Transverse colon (tissue), 4 donors: ENCODE measurements around the gene YIPF6. TPM values are rescaled to one million over a fixed set of nuclear protein-coding genes. Genes with fewer than 3 reads are reported as not detected.

Experiments
- DNase-seq: peaks from one replicate; pipeline ENCODE4 v3.0.0-alpha.2; 2019
- H3K27ac ChIP-seq, 4 donors: fragments of 200-600 bp; sonication (generic); 2 replicates each; pipeline ENCODE4 v1.5.1; 2016 to 2018; ENCODE audit warnings: inconsistent platforms in 4 of 4
- H3K27me3 ChIP-seq: fragments of 200-600 bp; sonication (generic); 2 replicates; pipeline ENCODE4 v1.5.1; 2017; ENCODE audit warnings: inconsistent platforms
- H3K36me3 ChIP-seq, 4 donors: fragments of 200-600 bp; sonication (generic); 2 replicates each; pipeline ENCODE4 v1.5.1; 2017 to 2019; ENCODE audit warnings: inconsistent platforms in 4 of 4
- H3K4me1 ChIP-seq, 4 donors: fragments of 200-600 bp; sonication (generic); 2 replicates each; pipeline ENCODE4 v1.5.1; 2017 to 2020; ENCODE audit warnings: inconsistent platforms in 4 of 4
- H3K4me3 ChIP-seq, 4 donors: fragments of 200-600 bp; sonication (generic); 1 replicate in 1 of 4; 2 replicates in 3 of 4; pipeline versions ENCODE4 v1.5.1 to v1.6.1; 2017 to 2019; ENCODE audit warnings: inconsistent platforms in 4 of 4
- H3K9me3 ChIP-seq, 2 donors: fragments of 200-600 bp; sonication (generic); 2 replicates each; pipeline ENCODE4 v1.5.1; 2017 to 2019; ENCODE audit warnings: inconsistent platforms in 2 of 2
- EP300 ChIP-seq: sonication (generic); formaldehyde crosslinking; IDR thresholded peaks from one replicate; pipeline ENCODE4 v1.6.1; 2017; ENCODE audit warnings: antibody characterized with exemption, low read depth
- POLR2A ChIP-seq: fragments of 450-650 bp; IDR thresholded peaks from one replicate; pipeline ENCODE4 v1.6.1; 2016; ENCODE audit warnings: antibody characterized with exemption, mild to moderate bottlenecking, moderate library complexity
- POLR2AphosphoS5 ChIP-seq, 3 donors: sonication (generic); formaldehyde crosslinking; IDR thresholded peaks; one replicate each; pipeline ENCODE4 v1.6.1; 2016; ENCODE audit warnings: antibody characterized with exemption in 3 of 3
- WGBS, 2 donors: methylation state at CpG; one replicate each; pipeline ENCODE4 v1.1.5; 2018; ENCODE audit warnings: low coverage in 1 of 2; 5-methylcytosine and 5-hydroxymethylcytosine counted together
- in situ Hi-C, 4 donors: fragments of 200-750 bp; cut with MboI; loops; one replicate each; pipeline versions ENCODE4 v1.15.0 to v1.15.1; 2017; ENCODE audit warnings: low sequenced_read_pairs in 3 of 4, low pct_ligation_motif_present in 1 of 4, low pct_unique_long_range_greater_than_20kb in 1 of 4
- intact Hi-C: fragments of 100-400 bp; cut with DNase I; formaldehyde crosslinking; loops from one replicate; pipeline ENCODE4 v1.15.1; 2023; ENCODE audit warnings: low total_unique reads
- total RNA-seq, 4 donors: library from RNA; depleted of rRNA; stranded (reverse); fragments of >200 nt; gene quantifications; one replicate each; pipeline ENCODE4 v1.1.0, GENCODE V29; 2016
- TF ChIP-seq, protein P1 (sequence below), 5 experiments: fragments of 200-600 bp in 3 of 5; fragments of 450-650 bp in 2 of 5; sonication (generic) in 3 of 5; IDR thresholded peaks; 1 replicate in 2 of 5; 2 replicates in 3 of 5; pipeline ENCODE4 v1.5.1; 2016 to 2017; ENCODE audit warnings: antibody characterized with exemption in 5 of 5, inconsistent platforms in 3 of 5, mild to moderate bottlenecking in 2 of 5, moderate library complexity in 1 of 5

Gene YIPF6, protein sequence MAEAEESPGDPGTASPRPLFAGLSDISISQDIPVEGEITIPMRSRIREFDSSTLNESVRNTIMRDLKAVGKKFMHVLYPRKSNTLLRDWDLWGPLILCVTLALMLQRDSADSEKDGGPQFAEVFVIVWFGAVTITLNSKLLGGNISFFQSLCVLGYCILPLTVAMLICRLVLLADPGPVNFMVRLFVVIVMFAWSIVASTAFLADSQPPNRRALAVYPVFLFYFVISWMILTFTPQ
- 10 to 100 TPM; 10.8 to 33.0 (median 21.0) TPM for total RNA-seq

DNA sequence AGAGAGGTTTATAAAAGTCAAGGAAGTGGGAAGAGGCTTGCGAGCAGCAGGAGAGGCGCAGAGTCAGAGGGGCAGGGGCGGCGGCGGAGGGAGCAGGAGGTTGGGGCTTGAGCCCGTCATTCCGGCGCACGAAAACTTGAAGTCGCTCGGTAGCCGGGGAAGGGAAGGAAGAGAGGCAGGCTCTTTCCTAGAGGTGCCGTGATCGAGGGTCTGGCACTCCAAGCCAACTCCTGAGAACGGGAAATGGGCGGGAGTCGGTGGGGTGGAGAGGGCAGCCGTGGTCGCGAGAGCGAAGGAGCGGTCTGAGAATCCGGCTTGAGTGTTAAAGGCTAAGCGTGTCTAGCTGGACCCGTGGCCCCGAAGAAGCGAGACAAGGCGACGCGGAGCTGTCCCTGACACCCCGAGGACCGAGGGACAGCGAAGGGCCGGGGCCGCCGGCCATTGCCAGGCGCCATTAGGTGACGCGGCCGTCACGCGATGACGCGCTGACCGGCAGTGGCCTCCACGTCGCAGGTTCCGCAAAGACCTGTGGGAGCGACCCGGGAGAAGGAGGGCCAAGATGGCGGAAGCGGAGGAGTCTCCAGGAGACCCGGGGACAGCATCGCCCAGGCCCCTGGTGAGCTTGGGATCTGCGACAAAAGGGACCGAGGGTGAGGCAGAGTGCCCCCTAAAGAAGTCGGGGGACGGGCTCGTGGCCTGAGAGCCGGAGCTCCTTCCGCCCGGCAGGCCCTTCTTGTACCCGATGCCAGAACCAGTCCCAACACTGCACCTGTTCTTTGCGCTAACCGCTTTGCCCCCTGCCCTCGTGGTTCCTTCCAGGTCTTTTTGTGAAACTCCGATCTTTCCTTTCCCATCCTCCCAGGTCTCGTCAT is at the start of gene YIPF6:
TSS of gene YIPF6 (plus strand) at position 544 of the 872 bp plus-strand sequence. CDS start at position 560, 16 bp downstream.
- peaks cover 0 to 17% (median 12%) of the 10 kb centered on the region in 4 donors for H3K4me1 ChIP-seq
- H3K4me3 ChIP-seq = peak within 1 kb of the TSS; percentile 60 to 80 (median 72)
- intact Hi-C loops (no loop called here), in situ Hi-C loops (no loop called here)
- peak within 1 kb of the TSS; percentile 88 to 98 (median 92) for H3K27ac ChIP-seq
- H3K36me3 ChIP-seq = no peaks in the 10 kb centered on the region
- peak; percentile 83 for DNase-seq
- H3K9me3 ChIP-seq = no peaks in the 10 kb centered on the region
- 49% methylated on average over 55 of the region's 68 CpGs; no CpG with 5 or more reads in 1 of the 2 donors for WGBS, 2 donors
- no peaks in the 10 kb centered on the region for H3K27me3 ChIP-seq
- TF ChIP-seq POLR2AphosphoS5 (IDR thresholded peaks at IDR 0.05) (peak; percentile 78 to 86 (median 85)), EP300 (no peak), POLR2A (peak; percentile 87)
- TF ChIP-seq, protein P1, sequence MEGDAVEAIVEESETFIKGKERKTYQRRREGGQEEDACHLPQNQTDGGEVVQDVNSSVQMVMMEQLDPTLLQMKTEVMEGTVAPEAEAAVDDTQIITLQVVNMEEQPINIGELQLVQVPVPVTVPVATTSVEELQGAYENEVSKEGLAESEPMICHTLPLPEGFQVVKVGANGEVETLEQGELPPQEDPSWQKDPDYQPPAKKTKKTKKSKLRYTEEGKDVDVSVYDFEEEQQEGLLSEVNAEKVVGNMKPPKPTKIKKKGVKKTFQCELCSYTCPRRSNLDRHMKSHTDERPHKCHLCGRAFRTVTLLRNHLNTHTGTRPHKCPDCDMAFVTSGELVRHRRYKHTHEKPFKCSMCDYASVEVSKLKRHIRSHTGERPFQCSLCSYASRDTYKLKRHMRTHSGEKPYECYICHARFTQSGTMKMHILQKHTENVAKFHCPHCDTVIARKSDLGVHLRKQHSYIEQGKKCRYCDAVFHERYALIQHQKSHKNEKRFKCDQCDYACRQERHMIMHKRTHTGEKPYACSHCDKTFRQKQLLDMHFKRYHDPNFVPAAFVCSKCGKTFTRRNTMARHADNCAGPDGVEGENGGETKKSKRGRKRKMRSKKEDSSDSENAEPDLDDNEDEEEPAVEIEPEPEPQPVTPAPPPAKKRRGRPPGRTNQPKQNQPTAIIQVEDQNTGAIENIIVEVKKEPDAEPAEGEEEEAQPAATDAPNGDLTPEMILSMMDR (IDR thresholded peaks at IDR 0.05) = no peak

DNA sequence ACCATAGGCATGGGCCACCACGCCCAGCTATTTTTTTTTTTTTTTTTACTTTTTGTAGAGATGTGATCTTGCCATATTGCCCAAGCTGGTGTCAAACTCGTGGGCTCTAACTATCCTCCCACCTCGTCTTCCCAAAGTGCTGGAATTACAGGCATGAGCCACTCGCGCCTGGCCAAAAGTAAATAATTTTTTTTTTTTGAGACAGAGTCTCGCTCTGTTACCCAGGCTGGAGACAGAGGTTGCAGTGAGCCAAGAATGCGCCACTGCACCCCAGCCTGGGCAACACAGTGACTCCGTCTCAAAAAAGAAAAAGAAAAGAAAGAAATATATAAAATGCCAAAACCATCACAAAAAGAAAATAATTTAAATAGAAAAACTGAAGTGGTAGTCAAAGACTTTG is 47.1 kb upstream of the YIPF6 start:
- Histone ChIP-seq H3K27me3 (no peaks in the 10 kb centered on the region), H3K27ac (no peak overlapping the region), H3K4me1 (no peaks in the 10 kb centered on the region), H3K36me3 (no peaks in the 10 kb centered on the region), H3K4me3 (no peak overlapping the region), H3K9me3 (no peaks in the 10 kb centered on the region)
- 70% methylated on average over 8 of the region's 8 CpGs; no CpG with 5 or more reads in 1 of the 2 donors for WGBS, 2 donors
- in situ Hi-C loops (loop anchor here in 3 of 4 donors (25.0 kb wide), 2 partner anchors 239 to 264 kb away; no protein-coding TSS in a partner anchor), intact Hi-C loops (no loop called here)
- DNase-seq = no peak
- TF ChIP-seq POLR2AphosphoS5 (IDR thresholded peaks at IDR 0.05) (no peak), POLR2A (no peak), EP300 (no peak)

DNA sequence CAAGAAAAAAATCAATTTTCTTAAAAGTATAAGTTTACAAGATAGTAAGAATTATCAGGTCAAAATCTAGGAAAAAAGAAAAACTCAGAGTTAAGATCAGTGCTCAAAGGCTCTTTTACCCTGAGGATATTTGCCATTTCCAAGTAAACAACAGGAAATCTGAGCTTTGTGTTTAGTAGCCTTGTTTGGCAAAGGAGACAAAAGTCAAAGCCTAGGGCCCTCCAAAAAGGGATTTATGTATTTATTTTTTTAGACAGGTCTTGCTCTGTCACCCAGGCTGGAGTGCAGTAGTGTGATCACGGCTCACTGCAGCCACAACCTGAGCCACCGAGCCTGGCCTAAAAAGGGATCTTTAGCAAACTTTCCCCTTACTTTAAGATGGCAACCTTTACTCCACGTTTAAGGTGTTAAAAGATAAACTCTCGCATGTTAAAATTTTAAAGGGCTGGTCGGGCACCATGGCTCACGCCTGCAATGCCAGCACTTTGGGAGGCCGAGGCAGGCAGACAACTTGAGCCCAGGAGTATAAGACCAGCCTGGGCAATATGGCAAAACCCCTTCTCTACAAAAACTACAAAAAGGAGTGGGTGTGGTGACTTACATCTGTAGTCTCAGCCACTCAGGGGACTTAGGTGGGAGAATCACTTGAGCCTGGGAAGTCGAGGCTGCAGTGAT is 44.2 kb upstream of the YIPF6 start:
- 71% methylated on average over 8 of the region's 8 CpGs; no CpG with 5 or more reads in 1 of the 2 donors for WGBS, 2 donors
- H3K27ac ChIP-seq = no peak overlapping the region
- no peak overlapping the region for H3K4me3 ChIP-seq
- no peaks in the 10 kb centered on the region for H3K9me3 ChIP-seq
- intact Hi-C loops = no loop called here
- H3K27me3 ChIP-seq = no peaks in the 10 kb centered on the region
- no peaks in the 10 kb centered on the region for H3K4me1 ChIP-seq
- H3K36me3 ChIP-seq = no peaks in the 10 kb centered on the region
- DNase-seq = no peak
- in situ Hi-C loops = loop anchor here in 3 of 4 donors (25.0 kb wide), 2 partner anchors 242 to 267 kb away; no protein-coding TSS in a partner anchor
- TF ChIP-seq, protein P1 (IDR thresholded peaks at IDR 0.05) = no peak
- TF ChIP-seq POLR2A = no peak
- no peak for TF ChIP-seq EP300
- no peak for TF ChIP-seq POLR2AphosphoS5 (IDR thresholded peaks at IDR 0.05)

DNA sequence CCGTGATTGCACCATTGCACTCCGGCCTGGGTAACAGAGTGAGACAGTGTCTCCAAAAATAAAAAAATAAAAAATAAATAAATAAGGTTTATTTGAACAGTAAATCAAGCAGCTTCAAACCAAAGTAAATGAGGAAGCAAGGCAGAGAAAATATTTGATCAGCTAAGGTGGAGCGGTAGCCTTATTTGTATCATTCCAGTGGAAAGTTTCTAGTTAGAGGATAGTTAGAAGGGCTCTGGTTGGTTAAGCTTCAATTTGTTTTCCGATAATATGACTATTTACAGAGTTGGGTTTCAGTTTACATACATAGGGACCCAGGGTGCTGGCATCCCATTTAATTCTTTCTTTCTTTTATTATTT is 43.7 kb upstream of the YIPF6 start:
- H3K27ac ChIP-seq = no peak overlapping the region
- TF ChIP-seq POLR2AphosphoS5 (IDR thresholded peaks at IDR 0.05) (no peak), EP300 (no peak), POLR2A (no peak)
- TF ChIP-seq, protein P1 (IDR thresholded peaks at IDR 0.05) = no peak
- H3K36me3 ChIP-seq = no peaks in the 10 kb centered on the region
- H3K9me3 ChIP-seq = no peaks in the 10 kb centered on the region
- WGBS, 2 donors = 40 to 78% methylated on average over 1 to 4 of the region's 4 CpGs
- no peak overlapping the region for H3K4me3 ChIP-seq
- intact Hi-C loops (no loop called here), in situ Hi-C loops (loop anchor here in 3 of 4 donors (25.0 kb wide), 2 partner anchors 243 to 268 kb away; no protein-coding TSS in a partner anchor)
- H3K4me1 ChIP-seq = no peaks in the 10 kb centered on the region
- DNase-seq = no peak
- no peaks in the 10 kb centered on the region for H3K27me3 ChIP-seq
